CD4-positive, alpha-beta T cell (primary cell): ENCODE measurements around the gene B3GALT5. TPM values are rescaled to one million over a fixed set of nuclear protein-coding genes. Genes with fewer than 3 reads are reported as not detected.

Experiments
- ATAC-seq: fragments of 200-7000 bp; cut with Tn5 transposase; one replicate; pipeline ENCODE4 v1.10.0; 2022; ENCODE audit warnings: mild to moderate bottlenecking; ENCODE audit not compliant: poor library complexity
- CTCF ChIA-PET: fragments of 350-600 bp; sonication (Branson Sonifier 250); formaldehyde crosslinking; loops from one replicate; lab custom pipeline; 2021; ENCODE audit warnings: antibody characterized with exemption, inconsistent platforms; lab: Charles Lee
- POLR2A ChIA-PET: fragments of 350-600 bp; sonication (Branson Sonifier 250); formaldehyde crosslinking; loops from one replicate; lab custom pipeline; 2021; ENCODE audit warnings: antibody characterized with exemption, inconsistent platforms; lab: Charles Lee
- DNase-seq, 14 experiments: peaks; one replicate each; pipeline ENCODE4 v3.0.0-alpha.2; 2013 to 2020; ENCODE audit warnings: mixed read lengths in 2 of 14
- H3K27ac ChIP-seq, 2 donors: one replicate each; pipeline versions ENCODE4 v1.5.1 to v1.7.0; 2013; ENCODE audit warnings: low read length in 2 of 2, low read depth in 1 of 2, mild to moderate bottlenecking in 1 of 2
- H3K27me3 ChIP-seq, 2 experiments: 1 replicate in 1 of 2; 2 replicates in 1 of 2; pipeline versions ENCODE4 v1.6.1 to v1.7.0; 2013; ENCODE audit warnings: low read length in 2 of 2, control low read depth in 1 of 2, mild to moderate bottlenecking in 1 of 2, moderate library complexity in 1 of 2; ENCODE audit not compliant: insufficient read depth in 2 of 2, control insufficient read depth in 1 of 2
- H3K36me3 ChIP-seq: one replicate; pipeline ENCODE4 v1.6.1; 2013; ENCODE audit warnings: low read length, control low read depth; ENCODE audit not compliant: insufficient read depth
- H3K4me1 ChIP-seq: one replicate; pipeline ENCODE4 v1.6.1; 2013; ENCODE audit warnings: low read length, control low read depth; ENCODE audit not compliant: insufficient read depth
- H3K4me3 ChIP-seq: one replicate; pipeline ENCODE4 v1.5.1; 2013; ENCODE audit warnings: mild to moderate bottlenecking, low read length, moderate library complexity
- H3K9me3 ChIP-seq, 2 experiments: 1 replicate in 1 of 2; 2 replicates in 1 of 2; pipeline versions ENCODE4 v1.6.1 to v1.7.0; 2013; ENCODE audit warnings: low read length in 2 of 2, mild to moderate bottlenecking in 2 of 2, control low read depth in 1 of 2, moderate library complexity in 1 of 2; ENCODE audit not compliant: control insufficient read depth in 1 of 2, insufficient read depth in 1 of 2
- H3K27ac Mint-ChIP-seq: one replicate; pipeline ENCODE4 v1.8.0; 2020; ENCODE audit warnings: mixed read lengths
- H3K27me3 Mint-ChIP-seq: one replicate; pipeline ENCODE4 v1.8.0; 2021; ENCODE audit warnings: mixed read lengths
- H3K36me3 Mint-ChIP-seq: one replicate; pipeline ENCODE4 v1.8.0; 2021; ENCODE audit warnings: low read depth, mixed read lengths
- H3K4me1 Mint-ChIP-seq: one replicate; pipeline ENCODE4 v1.8.0; 2021; ENCODE audit warnings: low read depth, mixed read lengths
- H3K4me3 Mint-ChIP-seq: one replicate; pipeline ENCODE4 v1.8.0; 2020; ENCODE audit warnings: mild to moderate bottlenecking, mixed read lengths
- H3K9me3 Mint-ChIP-seq: one replicate; pipeline ENCODE4 v1.8.0; 2020; ENCODE audit warnings: mixed read lengths
- intact Hi-C, 2 experiments: fragments of 100-400 bp; cut with DNase I in 1 of 2; cut with micrococcal nuclease in 1 of 2; formaldehyde crosslinking; loops; one replicate each; pipeline versions ENCODE4 v1.15.1 to v1.9.0; 2023 to 2025; cut with DNase I, micrococcal nuclease
- total RNA-seq, 174 experiments: library from RNA in 2 of 174; stranded (reverse) in 2 of 174; gene quantifications; one replicate each; pipeline ENCODE4 v1.2.3 and lab custom pipeline; 2021 to 2026
- TF ChIP-seq, protein P1 (sequence below): fragments of 200-600 bp; IDR thresholded peaks from one replicate; pipeline ENCODE4 v1.8.0; 2022; ENCODE audit warnings: antibody characterized with exemption, mild to moderate bottlenecking

B3GALT5 gene
- total RNA-seq, 2 experiments from 2014 or later: not detected

DNA sequence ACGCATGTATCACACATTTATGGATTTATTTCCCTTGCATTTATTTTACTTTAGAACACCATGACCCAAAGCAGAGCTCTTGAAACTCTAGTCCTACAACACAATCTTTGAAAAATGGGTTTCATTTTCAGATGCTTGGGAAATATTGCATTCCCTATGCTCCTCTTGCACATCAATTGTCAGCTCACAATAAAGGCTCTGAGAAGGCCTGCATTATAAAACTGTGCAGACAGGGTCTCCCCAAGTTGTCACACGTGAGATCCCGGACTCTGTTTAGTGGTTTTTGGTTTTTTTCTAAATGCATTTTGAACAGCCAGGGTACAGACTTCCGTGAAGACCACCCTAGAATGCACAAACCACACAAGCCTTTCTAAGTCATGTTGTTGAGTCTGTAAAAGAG, 9.9 kb upstream of the B3GALT5 start:
- Mint-ChIP-seq H3K36me3 (no peaks in the 10 kb centered on the region), H3K9me3 (no peaks in the 10 kb centered on the region), H3K4me3 (no peak overlapping the region), H3K27me3 (peaks cover 10% of the 10 kb centered on the region), H3K4me1 (no peaks in the 10 kb centered on the region), H3K27ac (no peak overlapping the region)
- H3K4me3 ChIP-seq: no peak overlapping the region
- no peaks in the 10 kb centered on the region for H3K4me1 ChIP-seq
- TF ChIP-seq, protein P1, sequence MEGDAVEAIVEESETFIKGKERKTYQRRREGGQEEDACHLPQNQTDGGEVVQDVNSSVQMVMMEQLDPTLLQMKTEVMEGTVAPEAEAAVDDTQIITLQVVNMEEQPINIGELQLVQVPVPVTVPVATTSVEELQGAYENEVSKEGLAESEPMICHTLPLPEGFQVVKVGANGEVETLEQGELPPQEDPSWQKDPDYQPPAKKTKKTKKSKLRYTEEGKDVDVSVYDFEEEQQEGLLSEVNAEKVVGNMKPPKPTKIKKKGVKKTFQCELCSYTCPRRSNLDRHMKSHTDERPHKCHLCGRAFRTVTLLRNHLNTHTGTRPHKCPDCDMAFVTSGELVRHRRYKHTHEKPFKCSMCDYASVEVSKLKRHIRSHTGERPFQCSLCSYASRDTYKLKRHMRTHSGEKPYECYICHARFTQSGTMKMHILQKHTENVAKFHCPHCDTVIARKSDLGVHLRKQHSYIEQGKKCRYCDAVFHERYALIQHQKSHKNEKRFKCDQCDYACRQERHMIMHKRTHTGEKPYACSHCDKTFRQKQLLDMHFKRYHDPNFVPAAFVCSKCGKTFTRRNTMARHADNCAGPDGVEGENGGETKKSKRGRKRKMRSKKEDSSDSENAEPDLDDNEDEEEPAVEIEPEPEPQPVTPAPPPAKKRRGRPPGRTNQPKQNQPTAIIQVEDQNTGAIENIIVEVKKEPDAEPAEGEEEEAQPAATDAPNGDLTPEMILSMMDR: no peak
- POLR2A ChIA-PET: no interaction called here
- no peak for ATAC-seq
- CTCF ChIA-PET: no interaction called here
- H3K27me3 ChIP-seq: no peaks in the 10 kb centered on the region
- H3K27ac ChIP-seq: no peak overlapping the region
- DNase-seq: no peak
- intact Hi-C loops: no loop called here
- H3K36me3 ChIP-seq: no peaks in the 10 kb centered on the region
- H3K9me3 ChIP-seq: peaks cover 0 to 21% of the 10 kb centered on the region in 2 experiments

DNA sequence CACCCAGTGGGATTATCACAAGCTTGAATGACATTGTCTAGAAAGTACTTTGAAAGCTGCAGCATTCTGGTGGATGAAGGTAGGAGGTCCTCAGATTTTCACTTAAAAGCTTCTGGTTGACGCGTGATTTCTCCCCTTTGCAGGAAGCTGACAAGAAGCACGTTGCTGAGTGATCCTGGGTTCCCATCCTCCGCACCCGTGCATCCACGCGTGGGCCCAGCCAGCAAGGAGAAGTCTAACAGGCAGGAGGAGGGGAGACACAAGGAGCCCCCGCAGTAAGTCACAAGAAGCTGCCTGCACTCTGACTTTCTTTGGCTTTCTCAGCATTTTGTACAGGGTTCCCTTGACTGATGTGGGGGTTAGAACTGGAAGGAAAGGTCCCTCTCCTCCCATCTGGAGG, 7.8 kb upstream of the B3GALT5 start:
- TF ChIP-seq, protein P1: no peak
- H3K36me3 ChIP-seq: no peaks in the 10 kb centered on the region
- ChIA-PET POLR2A (no interaction called here), CTCF (no interaction called here)
- no peaks in the 10 kb centered on the region for H3K4me1 ChIP-seq
- H3K4me3 ChIP-seq: no peak overlapping the region
- no peaks in the 10 kb centered on the region for H3K4me1 Mint-ChIP-seq
- no peaks in the 10 kb centered on the region for H3K9me3 Mint-ChIP-seq
- peaks cover 0 to 2% of the 10 kb centered on the region in 2 experiments for H3K27me3 ChIP-seq
- H3K27ac ChIP-seq: no peak overlapping the region
- peaks cover 0 to 15% of the 10 kb centered on the region in 2 experiments for H3K9me3 ChIP-seq
- no peak overlapping the region for H3K27ac Mint-ChIP-seq
- H3K36me3 Mint-ChIP-seq: no peaks in the 10 kb centered on the region
- intact Hi-C loops: no loop called here
- peaks cover 16% of the 10 kb centered on the region for H3K27me3 Mint-ChIP-seq
- ATAC-seq (no peak), DNase-seq (no peak)
- H3K4me3 Mint-ChIP-seq: no peak overlapping the region

DNA sequence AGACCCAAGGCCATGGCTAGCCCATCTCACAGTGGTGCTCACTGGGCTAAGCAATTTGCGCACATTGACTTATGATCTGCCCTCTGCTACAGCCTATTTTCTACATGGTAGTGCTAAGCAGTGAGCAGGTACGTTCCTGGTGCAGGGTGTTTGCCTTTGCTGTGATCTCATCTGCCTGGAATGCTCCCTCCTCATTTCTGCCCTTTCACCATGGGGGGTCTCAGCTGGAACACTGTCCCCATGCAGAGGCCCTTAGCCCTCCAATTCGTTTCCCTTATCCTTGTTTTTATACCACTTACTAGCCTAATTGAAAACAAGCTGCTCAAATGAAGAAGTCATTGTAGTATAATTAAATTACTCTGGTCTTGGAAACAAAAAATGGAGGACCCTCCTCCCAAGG, 2.0 kb upstream of the B3GALT5 start:
- Mint-ChIP-seq H3K36me3 (no peaks in the 10 kb centered on the region), H3K4me1 (peaks cover 3% of the 10 kb centered on the region), H3K9me3 (no peaks in the 10 kb centered on the region), H3K27me3 (peaks cover 49% of the 10 kb centered on the region), H3K27ac (no peak overlapping the region), H3K4me3 (no peak overlapping the region)
- TF ChIP-seq, protein P1: no peak
- no peaks in the 10 kb centered on the region for H3K36me3 ChIP-seq
- POLR2A ChIA-PET: no interaction called here
- DNase-seq (no peak), ATAC-seq (no peak)
- H3K4me3 ChIP-seq: no peak overlapping the region
- no peaks in the 10 kb centered on the region for H3K4me1 ChIP-seq
- intact Hi-C loops: no loop called here
- H3K9me3 ChIP-seq: peaks cover 0 to 12% of the 10 kb centered on the region in 2 experiments
- no peak overlapping the region for H3K27ac ChIP-seq
- CTCF ChIA-PET: no interaction called here
- peaks cover 19 to 34% of the 10 kb centered on the region in 2 experiments for H3K27me3 ChIP-seq
